SK-N-MC (cell line): ENCODE data around the gene CACNA1S.

Experiments
- DNase-seq: peaks from one replicate; pipeline ENCODE4 v3.0.0-alpha.2; 2011; ENCODE audit warnings: low read depth, low spot score
- H3K27ac ChIP-seq: fragments of 200-600 bp; sonication (generic); 2 replicates; pipeline ENCODE4 v1.5.1; 2016; ENCODE audit warnings: mixed run types
- H3K36me3 ChIP-seq: fragments of 200-600 bp; sonication (generic); 2 replicates; pipeline ENCODE4 v1.6.1; 2017; ENCODE audit warnings: antibody characterized with exemption, low read length, mixed read lengths; ENCODE audit not compliant: insufficient read depth
- H3K4me3 ChIP-seq: fragments of 200-600 bp; sonication (generic); 2 replicates; pipeline ENCODE4 v1.5.1; 2016
- H3K9ac ChIP-seq: fragments of 200-600 bp; sonication (generic); 2 replicates; pipeline ENCODE4 v1.8.0; 2017; ENCODE audit warnings: mixed run types, mixed read lengths; ENCODE audit not compliant: insufficient read length
- H3K9me3 ChIP-seq: fragments of 200-600 bp; sonication (generic); 2 replicates; pipeline ENCODE4 v1.6.1; 2017; ENCODE audit warnings: low read depth, mild to moderate bottlenecking, antibody characterized with exemption, low read length, moderate library complexity, mixed read lengths
- EZH2 ChIP-seq: fragments of 200-600 bp; sonication (generic); IDR thresholded peaks from one replicate; pipeline ENCODE4 v1.6.1; 2017; ENCODE audit warnings: antibody characterized with exemption
- FOXP2 ChIP-seq: optimal IDR thresholded peaks from 2 replicates; pipeline ENCODE3; 2011; ENCODE audit warnings: mild to moderate bottlenecking, moderate library complexity; ENCODE audit not compliant: insufficient read depth; ENCODE audit errors: extremely low read length, control extremely low read depth
- POLR2AphosphoS5 ChIP-seq: IDR thresholded peaks from 2 replicates; pipeline ENCODE4 v1.6.1; 2012; ENCODE audit warnings: mild to moderate bottlenecking, low read depth, low read length, borderline replicate concordance

The CACNA1S gene

DNA sequence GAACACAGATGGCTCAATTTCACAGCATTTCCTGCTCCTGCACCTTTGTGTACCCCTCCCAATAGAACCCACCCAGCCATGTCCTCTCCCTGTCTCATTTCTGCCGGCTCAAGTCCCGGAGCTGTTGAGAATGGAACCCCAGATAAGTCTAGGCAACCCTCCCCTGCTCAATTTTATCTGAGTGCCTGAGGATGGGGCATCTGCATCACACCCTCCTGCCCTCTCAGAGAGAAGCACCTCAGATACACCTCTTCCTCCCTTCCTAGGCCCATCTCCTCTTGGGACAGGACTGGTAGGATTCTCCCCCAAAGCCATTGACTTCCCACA is 89.8 kb downstream of the CACNA1S start:
- Histone ChIP-seq H3K4me3 (peak overlapping the region; percentile 83), H3K9me3 (no peaks in the 10 kb centered on the region), H3K27ac (no peak overlapping the region), H3K36me3 (no peaks in the 10 kb centered on the region), H3K9ac (no peak overlapping the region)
- no peak for DNase-seq
- TF ChIP-seq POLR2AphosphoS5: no peak
- no peak for TF ChIP-seq EZH2
- no peak for TF ChIP-seq FOXP2

DNA sequence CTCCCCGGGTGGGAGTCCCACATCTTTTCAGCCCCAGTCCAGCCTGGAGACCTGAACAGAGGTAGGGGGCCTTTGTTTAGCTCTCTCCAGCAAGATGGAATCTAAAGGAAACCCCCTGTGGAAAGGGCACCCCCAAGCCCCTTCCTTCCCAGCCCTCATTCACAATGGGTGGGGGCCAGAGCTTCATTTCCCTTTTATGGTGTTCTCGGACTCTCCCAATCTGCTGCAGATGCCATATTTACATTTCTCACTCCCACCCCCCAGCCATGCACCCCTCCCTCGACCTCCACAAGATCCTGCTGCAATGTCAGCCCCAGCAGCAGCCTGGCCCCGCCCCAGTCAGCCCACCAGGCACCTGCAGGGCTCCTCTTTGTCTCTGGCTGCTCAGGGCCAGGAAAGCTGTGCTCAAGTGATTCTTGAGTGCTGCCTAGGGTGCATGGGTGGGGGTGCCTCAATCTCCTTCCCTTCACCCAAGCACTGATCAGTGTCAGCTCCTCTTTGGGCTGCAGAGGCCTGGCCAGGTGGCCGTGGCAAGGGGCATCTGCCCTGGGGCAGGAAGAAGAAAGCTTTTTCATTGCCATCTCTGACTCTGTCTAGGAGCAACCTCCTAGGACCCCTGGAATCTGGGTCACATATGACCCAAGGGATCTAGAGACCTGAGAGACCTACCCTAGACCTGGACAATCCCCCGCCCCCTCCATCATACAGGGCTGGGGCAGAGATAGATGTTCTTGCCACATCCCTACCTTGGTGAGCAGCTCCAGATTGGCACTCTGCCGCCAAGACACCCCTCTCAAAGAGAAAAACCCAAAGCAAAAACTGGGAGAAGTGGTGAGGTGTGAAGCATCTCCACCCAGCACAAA is 90.4 kb downstream of the CACNA1S start:
- no peak for DNase-seq
- H3K9me3 ChIP-seq: no peaks in the 10 kb centered on the region
- TF ChIP-seq POLR2AphosphoS5: no peak
- no peak for TF ChIP-seq EZH2
- no peak for TF ChIP-seq FOXP2
- no peaks in the 10 kb centered on the region for H3K36me3 ChIP-seq
- no peak overlapping the region for H3K9ac ChIP-seq
- H3K27ac ChIP-seq: no peak overlapping the region
- peak overlapping the region; percentile 83; the same call in 1 of the 2 replicates for H3K4me3 ChIP-seq

DNA sequence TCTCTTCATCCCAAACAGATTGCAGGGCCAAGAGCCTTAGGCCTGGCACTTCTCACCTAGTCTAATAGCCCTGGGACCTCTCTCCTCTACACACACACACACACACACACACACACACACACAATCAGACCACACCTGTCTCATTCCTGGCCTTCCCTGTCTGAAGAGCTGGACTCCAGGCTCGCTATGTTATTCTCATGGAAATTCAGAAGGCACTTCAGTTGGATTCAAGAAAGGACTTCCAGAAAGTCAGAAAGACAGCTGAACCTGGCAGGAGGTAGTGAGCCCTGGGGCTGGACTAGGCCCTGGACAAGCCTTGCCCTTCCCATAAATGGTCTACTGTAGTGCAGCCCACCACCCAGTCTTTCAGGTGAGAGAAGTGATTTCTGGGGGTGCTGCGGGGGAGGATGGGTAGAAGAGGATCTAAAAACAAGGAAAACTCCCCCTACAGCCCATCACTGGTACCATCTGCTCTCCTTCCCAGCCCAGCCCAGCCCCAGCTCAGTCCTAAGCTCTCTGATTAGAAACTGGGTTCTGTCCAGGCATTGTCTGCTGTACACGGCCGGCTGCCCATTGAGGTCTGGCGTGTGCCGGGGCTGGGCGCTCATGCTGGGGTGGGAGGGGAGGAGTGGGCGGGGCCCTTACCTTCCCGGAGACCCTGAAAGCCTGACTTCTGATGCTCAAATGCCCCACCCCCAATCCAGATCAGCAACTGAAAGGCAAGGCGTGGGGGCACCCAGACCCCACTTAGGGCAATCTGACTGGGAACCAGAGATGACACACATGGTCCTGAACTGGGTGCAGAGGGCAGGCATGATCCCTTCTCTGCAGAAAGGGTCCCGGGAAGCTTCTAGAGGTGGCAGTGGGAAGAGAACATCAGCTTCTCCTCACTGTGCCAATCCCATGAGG is 91.3 kb downstream of the CACNA1S start:
- Histone ChIP-seq H3K36me3 (no peaks in the 10 kb centered on the region), H3K9me3 (no peaks in the 10 kb centered on the region), H3K9ac (no peak overlapping the region), H3K27ac (no peak overlapping the region), H3K4me3 (no peak overlapping the region)
- DNase-seq: no peak
- TF ChIP-seq EZH2 (no peak), POLR2AphosphoS5 (no peak), FOXP2 (no peak)

DNA sequence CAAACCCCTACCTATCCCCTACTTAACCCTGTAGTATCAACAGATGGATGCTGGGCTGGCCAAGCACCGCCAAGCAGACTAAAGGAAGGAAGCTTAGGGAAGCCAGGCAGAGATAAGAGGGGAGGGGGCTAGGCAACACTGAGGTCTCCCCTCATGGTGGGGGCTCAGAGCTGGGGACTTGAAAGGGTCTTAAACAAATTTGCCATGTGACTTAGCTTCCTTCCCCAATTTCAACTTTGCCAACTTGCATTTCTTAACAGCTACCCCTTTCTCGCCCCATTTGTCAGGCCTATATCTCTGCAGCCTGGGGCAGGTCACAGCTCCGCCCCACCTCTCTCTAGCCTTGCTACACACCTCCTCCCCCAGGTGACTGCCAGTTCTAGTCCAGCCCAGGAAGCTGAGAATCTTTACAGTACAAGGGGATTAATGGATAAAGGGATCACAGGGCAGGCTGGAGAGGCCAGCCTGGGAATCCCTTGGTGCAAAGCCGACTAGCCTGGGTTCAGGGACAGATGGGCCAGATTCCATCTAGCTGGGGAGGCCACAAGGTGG is 92.1 kb downstream of the CACNA1S start:
- no peaks in the 10 kb centered on the region for H3K36me3 ChIP-seq
- H3K9ac ChIP-seq: no peak overlapping the region
- TF ChIP-seq EZH2 (no peak), POLR2AphosphoS5 (no peak), FOXP2 (no peak)
- no peak overlapping the region for H3K4me3 ChIP-seq
- no peak for DNase-seq
- no peak overlapping the region for H3K27ac ChIP-seq
- H3K9me3 ChIP-seq: no peaks in the 10 kb centered on the region

DNA sequence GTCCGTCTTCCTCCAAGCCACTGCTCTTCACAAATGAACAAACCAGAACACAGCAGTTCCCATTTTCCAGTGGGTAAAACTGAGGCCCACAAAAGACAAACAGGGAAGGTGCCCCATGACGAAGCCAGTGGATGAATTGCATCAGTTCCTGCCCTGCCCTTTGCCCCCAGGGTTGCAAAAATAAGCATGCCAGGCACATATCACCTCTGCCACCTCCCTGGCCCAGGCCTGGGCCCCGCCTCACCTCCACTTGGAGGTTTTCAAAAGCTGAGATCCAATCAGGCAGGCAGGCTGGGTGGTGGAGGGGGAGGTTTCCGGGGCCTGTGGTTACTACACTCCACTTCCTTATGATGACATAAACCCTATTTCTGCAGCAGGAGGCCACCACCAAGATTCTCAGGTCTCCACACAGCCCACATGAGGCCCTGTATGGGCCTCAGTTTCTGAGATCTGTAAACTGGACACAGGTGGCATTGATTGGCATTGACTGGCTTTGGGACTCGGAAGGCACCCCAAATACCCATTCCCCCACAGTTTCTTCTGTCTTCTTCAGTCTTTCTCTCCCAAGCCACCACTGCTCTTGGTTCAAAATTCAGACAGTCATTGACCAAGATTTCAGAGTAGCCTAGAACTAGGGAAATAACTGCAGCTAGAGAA is 92.8 kb downstream of the CACNA1S start:
- no peak overlapping the region for H3K4me3 ChIP-seq
- H3K9ac ChIP-seq: no peak overlapping the region
- no peaks in the 10 kb centered on the region for H3K36me3 ChIP-seq
- TF ChIP-seq FOXP2: no peak
- TF ChIP-seq EZH2: no peak
- no peak for TF ChIP-seq POLR2AphosphoS5
- no peaks in the 10 kb centered on the region for H3K9me3 ChIP-seq
- H3K27ac ChIP-seq: no peak overlapping the region
- DNase-seq: no peak

DNA sequence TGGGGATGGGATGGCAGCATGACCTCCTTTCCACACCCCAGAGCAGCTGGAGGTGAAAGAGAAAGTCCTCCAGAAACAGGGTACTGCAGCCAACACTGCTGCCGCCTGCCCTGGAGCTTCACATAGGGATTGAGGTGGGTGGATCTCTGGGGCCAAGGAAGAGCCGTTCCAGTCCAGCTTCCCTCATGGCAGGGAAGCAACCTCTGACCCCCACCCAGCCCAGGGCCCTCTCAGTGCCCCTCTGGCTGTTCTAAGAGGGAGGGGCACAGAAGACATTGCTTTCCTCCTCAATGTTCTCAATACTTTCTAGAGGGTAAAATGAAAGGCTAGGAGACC is 94.4 kb downstream of the CACNA1S start:
- DNase-seq: no peak
- no peak overlapping the region for H3K4me3 ChIP-seq
- no peak for TF ChIP-seq EZH2
- TF ChIP-seq POLR2AphosphoS5: no peak
- TF ChIP-seq FOXP2: no peak
- H3K36me3 ChIP-seq: no peaks in the 10 kb centered on the region
- no peak overlapping the region for H3K9ac ChIP-seq
- no peak overlapping the region for H3K27ac ChIP-seq
- no peaks in the 10 kb centered on the region for H3K9me3 ChIP-seq

DNA sequence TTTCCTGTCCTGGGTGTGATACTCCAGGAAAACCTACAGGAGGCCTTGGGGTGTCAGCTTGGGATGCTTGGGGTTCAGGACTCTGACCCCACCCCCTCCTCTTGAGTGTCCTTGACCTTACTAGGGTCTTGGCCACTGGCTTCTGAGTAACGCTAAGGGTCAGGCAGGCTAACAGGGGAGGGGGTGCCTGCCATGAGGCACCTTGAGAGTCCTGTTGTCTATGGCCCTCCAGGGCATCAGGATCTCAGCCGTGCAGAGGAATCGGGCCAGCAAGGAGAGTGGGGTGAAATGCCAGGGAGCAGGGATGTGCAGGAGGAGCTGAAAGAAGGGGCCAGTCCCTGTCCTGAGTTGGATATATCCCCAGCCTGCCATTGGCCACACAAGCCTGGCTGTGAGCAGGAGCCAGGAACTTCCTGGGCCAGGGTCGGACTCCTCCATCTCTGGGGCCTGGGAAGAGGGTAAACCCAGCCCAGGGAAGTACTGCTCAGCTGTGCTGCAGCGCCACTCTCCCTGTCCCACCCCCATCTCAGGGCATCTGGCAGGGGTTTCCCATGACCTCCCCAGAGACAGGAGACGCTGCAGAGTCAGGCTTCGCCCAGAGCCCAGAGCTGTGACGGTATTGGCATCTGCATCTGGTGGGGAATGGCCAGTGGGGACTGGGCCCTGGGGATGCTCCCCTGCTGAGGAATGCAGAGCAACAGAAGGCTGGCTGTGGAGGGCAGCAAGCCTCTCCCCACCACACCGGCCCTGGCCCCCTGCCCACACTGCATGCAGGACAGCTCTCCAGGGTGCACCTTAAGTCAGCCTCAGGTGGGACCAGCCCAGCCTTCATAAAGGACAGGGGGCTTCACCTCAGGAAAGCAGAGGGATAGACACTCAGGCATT is 95.0 kb downstream of the CACNA1S start:
- H3K36me3 ChIP-seq: no peaks in the 10 kb centered on the region
- TF ChIP-seq POLR2AphosphoS5: no peak
- TF ChIP-seq EZH2: no peak
- TF ChIP-seq FOXP2: no peak
- H3K27ac ChIP-seq: no peak overlapping the region
- DNase-seq: no peak
- no peaks in the 10 kb centered on the region for H3K9me3 ChIP-seq
- no peak overlapping the region; the same call in 1 of the 2 replicates for H3K4me3 ChIP-seq
- no peak overlapping the region for H3K9ac ChIP-seq
